A549 (cell line): Measurements from ENCODE around the gene MEOX1. TPM values are rescaled to one million over a fixed set of nuclear protein-coding genes. Genes with fewer than 3 reads are reported as not detected.

ENCODE experiments used
- ATAC-seq, 2 experiments: fragments of 200-7000 bp in 1 of 2; fragments of >200 bp in 1 of 2; cut with Nextera tagmentation in 1 of 2; cut with Tn5 transposase in 1 of 2; 3 replicates each; pipeline versions ENCODE4 v1.8.0 to v1.9.1; 2018 to 2020; ENCODE audit warnings: mild to moderate bottlenecking in 1 of 2, moderate library complexity in 1 of 2
- CTCF ChIA-PET: fragments of 300-600 bp; sonication (Branson Sonifier 250); formaldehyde crosslinking; extraction: SDS; loops from one replicate; lab custom pipeline; 2021; ENCODE audit warnings: antibody characterized with exemption, inconsistent platforms; lab: Yijun Ruan, JAX
- POLR2A ChIA-PET: fragments of 350-600 bp; formaldehyde crosslinking; extraction: SDS; loops from one replicate; lab custom pipeline; 2021; ENCODE audit warnings: antibody characterized with exemption, inconsistent platforms; lab: Yijun Ruan, JAX
- DNase-seq, 2 experiments: peaks; one replicate each; pipeline versions ENCODE4 v3.0.0 to v3.0.0-alpha.2; 2011 to 2016; ENCODE audit warnings: low read depth in 1 of 2, low spot score in 1 of 2
- FAIRE-seq: peaks from 2 replicates; lab custom pipeline; 2011; peaks lifted over from hg19 to GRCh38; lab: Jason Lieb, UNC
- H3K27ac ChIP-seq, 2 experiments: fragments of >200 bp; sonication (Bioruptor Twin); formaldehyde crosslinking; 3 replicates each; pipeline ENCODE4 v1.5.1; 2016 to 2017
- H3K4me1 ChIP-seq: fragments of >200 bp; sonication (Bioruptor Twin); formaldehyde crosslinking; 3 replicates; pipeline ENCODE4 v1.6.1; 2016
- H3K4me2 ChIP-seq: fragments of >200 bp; sonication (Bioruptor Twin); formaldehyde crosslinking; 3 replicates; pipeline ENCODE4 v1.6.1; 2016
- H3K4me3 ChIP-seq: fragments of >200 bp; sonication (Bioruptor Twin); formaldehyde crosslinking; 3 replicates; pipeline ENCODE4 v1.5.1; 2016
- H3K9me3 ChIP-seq: fragments of >200 bp; sonication (Bioruptor Twin); formaldehyde crosslinking; 3 replicates; pipeline ENCODE4 v1.6.1; 2016
- ATOH8 ChIP-seq: fragments of 250-450 bp; sonication (Bioruptor Pico); IDR thresholded peaks from 2 replicates; pipeline ENCODE4 v1.5.0; 2020; ENCODE audit warnings: low read depth, mild to moderate bottlenecking, moderate library complexity
- CBX2 ChIP-seq: fragments of 200-600 bp; sonication (generic); IDR thresholded peaks from 2 replicates; pipeline ENCODE4 v1.6.1; 2016; ENCODE audit warnings: low read depth, mild to moderate bottlenecking, borderline replicate concordance
- CHD4 ChIP-seq: fragments of 200-600 bp; sonication (generic); IDR thresholded peaks from 2 replicates; pipeline ENCODE4 v1.6.1; 2016; ENCODE audit warnings: antibody characterized with exemption, mild to moderate bottlenecking, borderline replicate concordance
- EHF ChIP-seq: fragments of 250-450 bp; sonication (Bioruptor Pico); IDR thresholded peaks from 2 replicates; pipeline ENCODE4 v1.5.0; 2020; ENCODE audit warnings: mild to moderate bottlenecking
- FOSB ChIP-seq: fragments of 250-450 bp; sonication (Bioruptor Pico); IDR thresholded peaks from 2 replicates; pipeline ENCODE4 v1.5.0; 2020; ENCODE audit warnings: mild to moderate bottlenecking, moderate library complexity
- FOXS1 ChIP-seq: fragments of 250-450 bp; sonication (Bioruptor Pico); IDR thresholded peaks from 2 replicates; pipeline ENCODE4 v1.5.0; 2020; ENCODE audit warnings: mild to moderate bottlenecking, moderate library complexity
- GATA3 ChIP-seq: IDR thresholded peaks from 2 replicates; pipeline ENCODE4 v1.6.1; 2012; ENCODE audit warnings: borderline replicate concordance
- HDAC2 ChIP-seq: fragments of 200-600 bp; sonication (generic); IDR thresholded peaks from 2 replicates; pipeline ENCODE4 v1.6.1; 2016
- HES2 ChIP-seq: fragments of >200 bp; sonication (Bioruptor Twin); formaldehyde crosslinking; IDR thresholded peaks from 2 replicates; pipeline ENCODE4 v1.6.1; 2016
- HEYL ChIP-seq: fragments of 250-450 bp; sonication (Bioruptor Pico); IDR thresholded peaks from 2 replicates; pipeline ENCODE4 v1.8.0; 2021; ENCODE audit warnings: mild to moderate bottlenecking, moderate library complexity
- HOXB13 ChIP-seq: fragments of 250-450 bp; sonication (Bioruptor Pico); IDR thresholded peaks from 2 replicates; pipeline ENCODE4 v1.5.0; 2020; ENCODE audit warnings: low read depth, mild to moderate bottlenecking, moderate library complexity
- KDM5A ChIP-seq: fragments of 200-600 bp; sonication (generic); IDR thresholded peaks from 2 replicates; pipeline ENCODE4 v1.6.1; 2016; ENCODE audit warnings: antibody characterized with exemption, mild to moderate bottlenecking
- MAFK ChIP-seq: fragments of 450-650 bp; IDR thresholded peaks from 2 replicates; pipeline ENCODE4 v1.6.1; 2014; ENCODE audit not compliant: partially characterized antibody
- MAX ChIP-seq: IDR thresholded peaks from 2 replicates; pipeline ENCODE4 v1.6.1; 2012
- MYC ChIP-seq: IDR thresholded peaks from 2 replicates; pipeline ENCODE4 v1.6.1; 2012; ENCODE audit warnings: mild to moderate bottlenecking, inconsistent platforms, low read length, improper control_type of control experiment, borderline replicate concordance
- NPAS2 ChIP-seq: fragments of 250-450 bp; sonication (Bioruptor Pico); IDR thresholded peaks from 2 replicates; pipeline ENCODE4 v1.8.0; 2022; ENCODE audit warnings: mild to moderate bottlenecking, moderate library complexity, borderline replicate concordance
- NR3C1 ChIP-seq: fragments of >200 bp; sonication (Bioruptor Twin); formaldehyde crosslinking; IDR thresholded peaks from 3 replicates; pipeline ENCODE4 v1.6.1; 2017
- RARB ChIP-seq: fragments of 250-450 bp; sonication (Bioruptor Pico); IDR thresholded peaks from 2 replicates; pipeline ENCODE4 v1.8.0; 2021; ENCODE audit warnings: mild to moderate bottlenecking, moderate library complexity
- SMC3 ChIP-seq: fragments of >200 bp; sonication (Bioruptor Twin); formaldehyde crosslinking; IDR thresholded peaks from 3 replicates; pipeline ENCODE4 v1.6.1; 2018; ENCODE audit warnings: inconsistent platforms
- SREBF2 ChIP-seq: fragments of 450-650 bp; IDR thresholded peaks from 2 replicates; pipeline ENCODE4 v1.6.1; 2014; ENCODE audit warnings: mild to moderate bottlenecking, moderate library complexity
- USF2 ChIP-seq: fragments of 450-650 bp; IDR thresholded peaks from 2 replicates; pipeline ENCODE4 v1.6.1; 2014; ENCODE audit warnings: antibody characterized with exemption
- ZC3H11A ChIP-seq: fragments of 450-650 bp; IDR thresholded peaks from 2 replicates; pipeline ENCODE4 v1.6.1; 2014; ENCODE audit warnings: antibody characterized with exemption, mild to moderate bottlenecking
- ZFP36 ChIP-seq: fragments of 450-650 bp; IDR thresholded peaks from 2 replicates; pipeline ENCODE4 v1.6.1; 2014; ENCODE audit warnings: borderline replicate concordance; ENCODE audit not compliant: partially characterized antibody
- WGBS: methylation state at CpG from one replicate; pipeline ENCODE4 v1.1.6; 2017; ENCODE audit errors: missing lambda C conversion rate; 5-methylcytosine and 5-hydroxymethylcytosine counted together
- polyA plus RNA-seq, 4 experiments: library from polyadenylated mRNA; depleted of rRNA in 3 of 4; stranded (reverse); fragments of >200 nt; fragmentation: RNase III in 1 of 4; extraction: RNeasy Plus Mini Kit Qiagen cat#74134 plus additional on column Dnase treatment in 1 of 4; gene quantifications; 2 replicates in 3 of 4; 3 replicates in 1 of 4; pipeline ENCODE4 v1.2.3, GENCODE V29; 2011 to 2017
- TF ChIP-seq, protein P1 (sequence below): fragments of >200 bp; sonication (Bioruptor Twin); formaldehyde crosslinking; IDR thresholded peaks from 3 replicates; pipeline ENCODE4 v1.5.1; 2016
- TF ChIP-seq, protein P2 (sequence below): fragments of >200 bp; sonication (Bioruptor Twin); formaldehyde crosslinking; IDR thresholded peaks from 3 replicates; pipeline ENCODE4 v1.6.1; 2016

Gene MEOX1
- polyA plus RNA-seq, 2 of the 4 experiments (the other 2 are of a cell fraction), result not detected

DNA sequence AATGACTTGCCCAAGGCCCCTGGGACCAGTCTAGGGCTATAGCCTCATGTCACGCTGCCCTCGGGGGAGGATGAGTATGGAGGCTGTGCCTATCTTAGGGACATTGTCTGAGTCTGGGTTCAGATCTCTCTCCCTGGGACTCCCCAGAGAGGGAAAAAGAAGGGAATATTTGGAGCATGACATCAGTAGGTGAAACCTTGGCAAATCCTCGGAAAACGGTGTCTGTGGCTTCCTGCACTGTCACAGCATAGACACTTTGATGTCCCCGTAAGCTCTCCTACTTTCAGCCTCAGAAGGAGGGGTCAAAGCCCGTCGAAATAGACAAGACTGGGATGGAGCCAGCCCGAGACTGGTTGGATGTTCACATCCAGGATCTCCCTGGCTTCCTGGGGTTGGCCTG lies 11.3 kb downstream of the MEOX1 start:
- Histone ChIP-seq H3K4me2 (no peak overlapping the region), H3K9me3 (no peaks in the 10 kb centered on the region), H3K27ac (no peak overlapping the region), H3K4me3 (no peak overlapping the region), H3K4me1 (no peaks in the 10 kb centered on the region)
- DNase-seq, result no peak
- ChIA-PET POLR2A (no interaction called here), CTCF (interaction anchor here (1.1 to 25.1 kb wide), 4 partner anchors 18 to 73 kb away, joined by 3 to 207 read pairs (median 16); no protein-coding TSS in a partner anchor)
- TF ChIP-seq MYC (no peak), USF2 (no peak), GATA3 (no peak), HOXB13 (CRISPR knock-in tag) (no peak), MAFK (no peak), HEYL (CRISPR knock-in tag) (no peak), SREBF2 (no peak), NPAS2 (CRISPR knock-in tag) (no peak), HES2 (no peak), ZFP36 (no peak), ZC3H11A (no peak), RARB (no peak), CBX2 (no peak), FOXS1 (CRISPR knock-in tag) (no peak), NR3C1 (no peak)
- WGBS, result 78% methylated on average over 8 of the region's 8 CpGs
- ATAC-seq, result no peak
- FAIRE-seq, result no peak

DNA sequence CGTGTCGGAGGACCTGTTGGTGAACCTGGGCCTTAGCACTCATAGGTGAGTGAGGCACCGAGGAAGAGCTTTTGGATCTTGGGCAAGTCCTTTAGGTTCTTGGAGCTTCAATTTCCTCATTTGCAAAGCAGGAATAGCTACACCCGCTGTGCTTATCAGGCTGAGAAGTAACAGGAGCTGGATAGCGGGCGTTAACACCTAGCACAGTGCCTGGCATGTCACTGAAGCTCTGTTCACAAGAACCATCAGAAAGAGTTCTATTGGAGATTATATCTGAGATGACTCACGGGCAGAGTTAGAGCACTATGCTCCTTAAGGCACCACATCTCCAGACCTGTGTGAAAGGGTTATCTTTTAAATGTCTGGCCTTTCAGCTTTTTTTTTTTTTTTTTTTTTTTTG lies 12.8 kb downstream of the MEOX1 start:
- H3K27ac ChIP-seq, result no peak overlapping the region
- FAIRE-seq, result no peak
- no peak for DNase-seq
- no peak for TF ChIP-seq CHD4
- TF ChIP-seq EHF (CRISPR knock-in tag), result no peak
- no peak for TF ChIP-seq ATOH8
- TF ChIP-seq, protein P1, sequence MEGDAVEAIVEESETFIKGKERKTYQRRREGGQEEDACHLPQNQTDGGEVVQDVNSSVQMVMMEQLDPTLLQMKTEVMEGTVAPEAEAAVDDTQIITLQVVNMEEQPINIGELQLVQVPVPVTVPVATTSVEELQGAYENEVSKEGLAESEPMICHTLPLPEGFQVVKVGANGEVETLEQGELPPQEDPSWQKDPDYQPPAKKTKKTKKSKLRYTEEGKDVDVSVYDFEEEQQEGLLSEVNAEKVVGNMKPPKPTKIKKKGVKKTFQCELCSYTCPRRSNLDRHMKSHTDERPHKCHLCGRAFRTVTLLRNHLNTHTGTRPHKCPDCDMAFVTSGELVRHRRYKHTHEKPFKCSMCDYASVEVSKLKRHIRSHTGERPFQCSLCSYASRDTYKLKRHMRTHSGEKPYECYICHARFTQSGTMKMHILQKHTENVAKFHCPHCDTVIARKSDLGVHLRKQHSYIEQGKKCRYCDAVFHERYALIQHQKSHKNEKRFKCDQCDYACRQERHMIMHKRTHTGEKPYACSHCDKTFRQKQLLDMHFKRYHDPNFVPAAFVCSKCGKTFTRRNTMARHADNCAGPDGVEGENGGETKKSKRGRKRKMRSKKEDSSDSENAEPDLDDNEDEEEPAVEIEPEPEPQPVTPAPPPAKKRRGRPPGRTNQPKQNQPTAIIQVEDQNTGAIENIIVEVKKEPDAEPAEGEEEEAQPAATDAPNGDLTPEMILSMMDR, result no peak
- no peak for TF ChIP-seq SMC3
- no peak for TF ChIP-seq HDAC2
- TF ChIP-seq, protein P2, sequence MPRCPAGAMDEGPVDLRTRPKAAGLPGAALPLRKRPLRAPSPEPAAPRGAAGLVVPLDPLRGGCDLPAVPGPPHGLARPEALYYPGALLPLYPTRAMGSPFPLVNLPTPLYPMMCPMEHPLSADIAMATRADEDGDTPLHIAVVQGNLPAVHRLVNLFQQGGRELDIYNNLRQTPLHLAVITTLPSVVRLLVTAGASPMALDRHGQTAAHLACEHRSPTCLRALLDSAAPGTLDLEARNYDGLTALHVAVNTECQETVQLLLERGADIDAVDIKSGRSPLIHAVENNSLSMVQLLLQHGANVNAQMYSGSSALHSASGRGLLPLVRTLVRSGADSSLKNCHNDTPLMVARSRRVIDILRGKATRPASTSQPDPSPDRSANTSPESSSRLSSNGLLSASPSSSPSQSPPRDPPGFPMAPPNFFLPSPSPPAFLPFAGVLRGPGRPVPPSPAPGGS, result no peak
- TF ChIP-seq FOSB (CRISPR knock-in tag), result no peak
- TF ChIP-seq KDM5A, result no peak
- no peak for TF ChIP-seq MAX
- TF ChIP-seq RARB, result no peak
- TF ChIP-seq, all 56 proteins: peak for 0
- ATAC-seq, result no peak
- Histone ChIP-seq H3K4me1 (no peaks in the 10 kb centered on the region), H3K9me3 (no peaks in the 10 kb centered on the region), H3K4me2 (no peak overlapping the region), H3K4me3 (no peak overlapping the region)
- 87% methylated on average over 7 of the region's 7 CpGs for WGBS
- CTCF ChIA-PET, result interaction anchor here (0.6 to 25.1 kb wide), 10 partner anchors 9 to 255 kb away, joined by 3 to 207 read pairs (median 6); no protein-coding TSS in a partner anchor
- POLR2A ChIA-PET, result no interaction called here
